GM12878 (cell line): ENCODE measurements around the gene FANCG. TPM values are rescaled to one million over a fixed set of nuclear protein-coding genes. Genes with fewer than 3 reads are reported as not detected.

ENCODE experiments used
- ATAC-seq: fragments of 200-7000 bp; cut with Tn5 transposase; 3 replicates; pipeline ENCODE4 v1.9.1; 2020; ENCODE audit warnings: mild to moderate bottlenecking, moderate library complexity
- BruUV-seq: library from RNA; stranded (reverse); fragments of 400-500 nt; replicated peaks from 2 replicates; lab custom pipeline; 2021; lab: Mats Ljungman, UMichigan
- CTCF ChIA-PET: fragments of 300-600 bp; sonication (Branson Sonifier 250); formaldehyde crosslinking; extraction: SDS; loops from one replicate; lab custom pipeline; 2021; ENCODE audit warnings: inconsistent platforms; lab: Yijun Ruan, JAX
- POLR2A ChIA-PET: fragments of 350-600 bp; formaldehyde crosslinking; extraction: SDS; loops from one replicate; lab custom pipeline; 2021; ENCODE audit warnings: inconsistent platforms; lab: Charles Lee
- RAD21 ChIA-PET: fragments of 300-600 bp; sonication (Branson Sonifier 250); formaldehyde crosslinking; loops from one replicate; lab custom pipeline; 2023; ENCODE audit warnings: antibody characterized with exemption; ENCODE audit not compliant: unreplicated experiment; lab: Charles Lee
- SMC1A ChIA-PET: fragments of 300-600 bp; sonication (Branson Sonifier 250); formaldehyde crosslinking; loops from one replicate; lab custom pipeline; 2023; ENCODE audit not compliant: unreplicated experiment, uncharacterized antibody; lab: Charles Lee
- DNase-seq: peaks from one replicate; pipeline ENCODE4 v3.0.0-alpha.2; 2011; ENCODE audit warnings: low read depth, low spot score
- FAIRE-seq: peaks from 3 replicates; lab custom pipeline; 2011; peaks lifted over from hg19 to GRCh38; lab: Jason Lieb, UNC
- H2AFZ ChIP-seq: 2 replicates; pipeline ENCODE4 v1.6.0; 2011; ENCODE audit warnings: low read depth, low read length, control low read depth; ENCODE audit not compliant: control insufficient read depth
- H3K27ac ChIP-seq: 2 replicates; pipeline ENCODE4 v1.5.1; 2011; ENCODE audit warnings: control low read depth; ENCODE audit not compliant: control insufficient read depth, insufficient read depth
- H3K27me3 ChIP-seq, 2 experiments: replicated peaks in 1 of 2; 2 replicates each; pipeline versions ENCODE4 v1.6.0 to v1.6.1; 2011; ENCODE audit warnings: low read length in 1 of 2; ENCODE audit not compliant: control insufficient read depth in 2 of 2, insufficient read depth in 2 of 2
- H3K36me3 ChIP-seq, 2 experiments: 2 replicates each; pipeline ENCODE4 v1.5.1; 2011; ENCODE audit warnings: low read length in 1 of 2; ENCODE audit not compliant: control insufficient read depth in 2 of 2, insufficient read depth in 2 of 2
- H3K4me1 ChIP-seq: 2 replicates; pipeline ENCODE4 v1.6.1; 2011; ENCODE audit warnings: mild to moderate bottlenecking, low read length, moderate library complexity, mixed read lengths; ENCODE audit not compliant: control insufficient read depth, insufficient read depth
- H3K4me2 ChIP-seq: 2 replicates; pipeline ENCODE4 v1.6.0; 2011; ENCODE audit warnings: control low read depth; ENCODE audit not compliant: control insufficient read depth, insufficient read depth
- H3K4me3 ChIP-seq: fragments of 200-600 bp; sonication (generic); 2 replicates; pipeline ENCODE4 v1.5.1; 2016
- H3K79me2 ChIP-seq: 2 replicates; pipeline ENCODE4 v1.6.0; 2011; ENCODE audit warnings: low read length; ENCODE audit not compliant: control insufficient read depth, insufficient read depth
- H3K9ac ChIP-seq: 2 replicates; pipeline ENCODE4 v1.8.0; 2011; ENCODE audit warnings: low read length, control low read depth, mixed read lengths; ENCODE audit not compliant: control insufficient read depth, insufficient read depth
- H3K9me3 ChIP-seq: replicated peaks from 3 replicates; pipeline ENCODE4 v1.5.1; 2011; ENCODE audit warnings: mild to moderate bottlenecking, low read length; ENCODE audit not compliant: control insufficient read depth, insufficient read depth
- H4K20me1 ChIP-seq: 2 replicates; pipeline ENCODE4 v1.6.0; 2011; ENCODE audit not compliant: control insufficient read depth, insufficient read depth
- CEBPB ChIP-seq, 2 experiments: fragments of 150-350 bp in 1 of 2; IDR thresholded peaks; 2 replicates each; pipeline ENCODE4 v1.6.1; 2012 to 2014; ENCODE audit warnings: low read depth in 2 of 2, low read length in 2 of 2, borderline replicate concordance in 1 of 2, inconsistent platforms in 1 of 2
- CHD2 ChIP-seq: IDR thresholded peaks from 2 replicates; pipeline ENCODE4 v1.6.1; 2011; ENCODE audit warnings: low read depth, low read length, improper control_type of control experiment, borderline replicate concordance
- EZH2 ChIP-seq: IDR thresholded peaks from 2 replicates; pipeline ENCODE4 v1.6.1; 2012; ENCODE audit warnings: low read depth, mild to moderate bottlenecking, control low read depth, inconsistent platforms, low read length, borderline replicate concordance; ENCODE audit not compliant: control insufficient read depth
- IKZF2 ChIP-seq, 2 experiments: fragments of 450-650 bp; IDR thresholded peaks; 2 replicates each; pipeline ENCODE4 v1.6.1; 2017; ENCODE audit warnings: mild to moderate bottlenecking in 2 of 2, moderate library complexity in 2 of 2
- KDM1A ChIP-seq: fragments of 200-600 bp; sonication (generic); IDR thresholded peaks from 2 replicates; pipeline ENCODE4 v1.6.1; 2016; ENCODE audit warnings: borderline replicate concordance
- MTA3 ChIP-seq: IDR thresholded peaks from 2 replicates; pipeline ENCODE4 v1.6.1; 2012; ENCODE audit warnings: low read length, inconsistent platforms, borderline replicate concordance
- NFYA ChIP-seq: IDR thresholded peaks from 2 replicates; pipeline ENCODE4 v1.6.1; 2011; ENCODE audit warnings: low read depth, mild to moderate bottlenecking, low read length, improper control_type of control experiment, borderline replicate concordance
- PAX8 ChIP-seq: fragments of 450-650 bp; IDR thresholded peaks from 2 replicates; pipeline ENCODE4 v1.6.1; 2017; ENCODE audit warnings: mild to moderate bottlenecking, moderate library complexity
- SREBF1 ChIP-seq: IDR thresholded peaks from 2 replicates; pipeline ENCODE4 v1.6.1; 2012; ENCODE audit warnings: mild to moderate bottlenecking, low read length
- STAT1 ChIP-seq: fragments of 450-650 bp; conservative IDR thresholded peaks from 2 replicates; pipeline ENCODE4 v1.6.1; 2014; ENCODE audit warnings: antibody characterized with exemption, mild to moderate bottlenecking
- ZNF24 ChIP-seq: fragments of 450-650 bp; IDR thresholded peaks from 2 replicates; pipeline ENCODE4 v1.6.1; 2017; ENCODE audit warnings: antibody characterized with exemption, mild to moderate bottlenecking
- WGBS: methylation state at CpG from one replicate; pipeline ENCODE4 v1.1.6; 2016; ENCODE audit warnings: low lambda C conversion rate; ENCODE audit not compliant: insufficient replicate concordance, insufficient coverage; ENCODE audit errors: missing lambda C conversion rate; 5-methylcytosine and 5-hydroxymethylcytosine counted together
- in situ Hi-C: fragments of 300-500 bp; cut with MboI; formaldehyde crosslinking; loops from 9 replicates; pipeline ENCODE4 v1.14.3; 2018; ENCODE audit warnings: mixed read lengths
- intact Hi-C: fragments of 100-400 bp; cut with micrococcal nuclease; formaldehyde crosslinking; loops from one replicate; pipeline ENCODE4 v1.14.2; 2022; ENCODE audit not compliant: unreplicated experiment
- polyA plus RNA-seq, 11 experiments: library from polyadenylated mRNA; depleted of rRNA in 4 of 11; unstranded in 6 of 11; stranded (reverse) in 5 of 11; fragments of >200 nt; fragmentation: Nextera tagmentation in 4 of 11; fragmentation: Illumina TruSeq in 1 of 11; extraction: Ambion mirVana in 4 of 11; extraction: Trizol in 1 of 11; gene quantifications; 1 replicate in 1 of 11; 2 replicates in 10 of 11; pipeline versions ENCODE4 v1.2.1 to v1.2.3, GENCODE V29; 2011 to 2016; ENCODE audit warnings: inconsistent platforms in 2 of 11, missing spikeins in 2 of 11, low read depth in 1 of 11
- total RNA-seq, 4 experiments: library from RNA; depleted of rRNA in 3 of 4; stranded (reverse); fragments of >200 nt in 3 of 4; fragmentation: Illumina TruSeq in 1 of 4; extraction: Trizol in 1 of 4; gene quantifications; 2 replicates each; pipeline versions ENCODE4 v1.2.1 to v1.2.3, GENCODE V29; 2013 to 2021
- TF ChIP-seq, protein P1 (sequence below): IDR thresholded peaks from 2 replicates; pipeline ENCODE4 v1.6.1; 2011; ENCODE audit warnings: low read depth, mild to moderate bottlenecking, low read length, moderate library complexity, borderline replicate concordance; ENCODE audit errors: extremely low read depth
- TF ChIP-seq, protein P2 (sequence below): IDR thresholded peaks from 2 replicates; pipeline ENCODE4 v1.6.1; 2012; ENCODE audit warnings: low read depth, low read length, improper control_type of control experiment
- TF ChIP-seq, protein P3 (sequence below): fragments of 450-650 bp; IDR thresholded peaks from 2 replicates; pipeline ENCODE4 v1.6.1; 2014; ENCODE audit warnings: mild to moderate bottlenecking
- TF ChIP-seq, protein P4 (sequence below): IDR thresholded peaks from 2 replicates; pipeline ENCODE4 v1.6.1; 2012; ENCODE audit warnings: mild to moderate bottlenecking, low read depth, low read length
- TF ChIP-seq, protein P5 (sequence below): IDR thresholded peaks from 2 replicates; pipeline ENCODE4 v1.6.1; 2012; ENCODE audit warnings: low read depth, low read length, improper control_type of control experiment

Gene FANCG
- total and polyA plus RNA-seq, 10 of the 15 experiments (the other 5 are each of a cell fraction or from before 2014, with no cell fraction given): 16.4 to 78.7 (median 45.4) TPM

DNA sequence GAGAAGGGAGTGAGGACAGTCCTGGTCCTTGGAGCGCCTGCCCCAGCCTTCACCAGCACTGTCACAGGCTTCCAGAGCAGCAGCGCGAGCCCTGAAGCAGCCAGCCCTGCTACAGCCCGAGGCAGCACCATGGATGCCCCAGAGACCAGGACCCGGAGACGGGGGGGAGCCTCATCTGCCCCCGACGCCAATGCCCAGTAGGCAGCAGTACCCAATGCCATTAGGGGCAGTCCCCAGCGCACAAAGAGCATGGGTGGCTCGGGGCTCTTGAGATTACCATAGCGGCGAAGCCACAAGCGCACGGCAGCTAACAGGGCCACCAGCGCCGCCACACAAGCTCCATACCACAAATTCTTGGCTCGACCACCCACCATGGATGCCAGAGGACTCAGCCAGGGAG is 11.8 kb upstream of the FANCG start (continued):
- TF ChIP-seq PAX8: no peak
- no peak for TF ChIP-seq EZH2

DNA sequence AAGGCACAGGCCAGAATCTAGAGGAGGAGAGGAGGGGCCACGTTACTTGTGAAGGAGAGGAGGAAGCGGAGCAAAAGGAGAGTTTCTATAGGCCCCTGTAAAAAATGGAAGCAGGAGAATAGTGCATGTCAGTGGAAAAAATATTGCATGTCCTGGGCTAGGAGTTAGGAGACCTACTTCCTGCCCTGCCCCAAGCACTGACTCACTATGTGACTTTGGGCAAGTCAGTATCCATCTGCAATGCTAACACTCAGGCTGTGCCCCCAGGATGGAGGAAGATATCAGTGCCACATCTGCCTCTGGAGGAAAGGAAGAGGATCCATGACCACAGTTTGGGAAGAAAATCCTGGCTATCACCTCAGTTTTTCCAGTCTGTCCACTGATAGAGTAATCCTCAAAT is 9.7 kb upstream of the FANCG start:
- FAIRE-seq: no peak
- in situ Hi-C loops: no loop called here
- TF ChIP-seq, protein P1, sequence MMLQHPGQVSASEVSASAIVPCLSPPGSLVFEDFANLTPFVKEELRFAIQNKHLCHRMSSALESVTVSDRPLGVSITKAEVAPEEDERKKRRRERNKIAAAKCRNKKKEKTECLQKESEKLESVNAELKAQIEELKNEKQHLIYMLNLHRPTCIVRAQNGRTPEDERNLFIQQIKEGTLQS: no peak
- TF ChIP-seq MTA3 (no peak), STAT1 (no peak), ZNF24 (no peak), CHD2 (no peak), NFYA (no peak), IKZF2 (IDR thresholded peaks at IDR 0.05) (no peak), KDM1A (no peak), CEBPB (IDR thresholded peaks at IDR 0.05; ENCODE audit: borderline replicate concordance in 1 of 2, low read depth in 2 of 2, low read length in 2 of 2) (no peak), SREBF1 (no peak)
- TF ChIP-seq, protein P2, sequence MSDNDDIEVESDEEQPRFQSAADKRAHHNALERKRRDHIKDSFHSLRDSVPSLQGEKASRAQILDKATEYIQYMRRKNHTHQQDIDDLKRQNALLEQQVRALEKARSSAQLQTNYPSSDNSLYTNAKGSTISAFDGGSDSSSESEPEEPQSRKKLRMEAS: no peak
- TF ChIP-seq, protein P3, sequence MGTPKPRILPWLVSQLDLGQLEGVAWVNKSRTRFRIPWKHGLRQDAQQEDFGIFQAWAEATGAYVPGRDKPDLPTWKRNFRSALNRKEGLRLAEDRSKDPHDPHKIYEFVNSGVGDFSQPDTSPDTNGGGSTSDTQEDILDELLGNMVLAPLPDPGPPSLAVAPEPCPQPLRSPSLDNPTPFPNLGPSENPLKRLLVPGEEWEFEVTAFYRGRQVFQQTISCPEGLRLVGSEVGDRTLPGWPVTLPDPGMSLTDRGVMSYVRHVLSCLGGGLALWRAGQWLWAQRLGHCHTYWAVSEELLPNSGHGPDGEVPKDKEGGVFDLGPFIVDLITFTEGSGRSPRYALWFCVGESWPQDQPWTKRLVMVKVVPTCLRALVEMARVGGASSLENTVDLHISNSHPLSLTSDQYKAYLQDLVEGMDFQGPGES: no peak
- TF ChIP-seq, protein P4, sequence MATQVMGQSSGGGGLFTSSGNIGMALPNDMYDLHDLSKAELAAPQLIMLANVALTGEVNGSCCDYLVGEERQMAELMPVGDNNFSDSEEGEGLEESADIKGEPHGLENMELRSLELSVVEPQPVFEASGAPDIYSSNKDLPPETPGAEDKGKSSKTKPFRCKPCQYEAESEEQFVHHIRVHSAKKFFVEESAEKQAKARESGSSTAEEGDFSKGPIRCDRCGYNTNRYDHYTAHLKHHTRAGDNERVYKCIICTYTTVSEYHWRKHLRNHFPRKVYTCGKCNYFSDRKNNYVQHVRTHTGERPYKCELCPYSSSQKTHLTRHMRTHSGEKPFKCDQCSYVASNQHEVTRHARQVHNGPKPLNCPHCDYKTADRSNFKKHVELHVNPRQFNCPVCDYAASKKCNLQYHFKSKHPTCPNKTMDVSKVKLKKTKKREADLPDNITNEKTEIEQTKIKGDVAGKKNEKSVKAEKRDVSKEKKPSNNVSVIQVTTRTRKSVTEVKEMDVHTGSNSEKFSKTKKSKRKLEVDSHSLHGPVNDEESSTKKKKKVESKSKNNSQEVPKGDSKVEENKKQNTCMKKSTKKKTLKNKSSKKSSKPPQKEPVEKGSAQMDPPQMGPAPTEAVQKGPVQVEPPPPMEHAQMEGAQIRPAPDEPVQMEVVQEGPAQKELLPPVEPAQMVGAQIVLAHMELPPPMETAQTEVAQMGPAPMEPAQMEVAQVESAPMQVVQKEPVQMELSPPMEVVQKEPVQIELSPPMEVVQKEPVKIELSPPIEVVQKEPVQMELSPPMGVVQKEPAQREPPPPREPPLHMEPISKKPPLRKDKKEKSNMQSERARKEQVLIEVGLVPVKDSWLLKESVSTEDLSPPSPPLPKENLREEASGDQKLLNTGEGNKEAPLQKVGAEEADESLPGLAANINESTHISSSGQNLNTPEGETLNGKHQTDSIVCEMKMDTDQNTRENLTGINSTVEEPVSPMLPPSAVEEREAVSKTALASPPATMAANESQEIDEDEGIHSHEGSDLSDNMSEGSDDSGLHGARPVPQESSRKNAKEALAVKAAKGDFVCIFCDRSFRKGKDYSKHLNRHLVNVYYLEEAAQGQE: no peak
- TF ChIP-seq, protein P5, sequence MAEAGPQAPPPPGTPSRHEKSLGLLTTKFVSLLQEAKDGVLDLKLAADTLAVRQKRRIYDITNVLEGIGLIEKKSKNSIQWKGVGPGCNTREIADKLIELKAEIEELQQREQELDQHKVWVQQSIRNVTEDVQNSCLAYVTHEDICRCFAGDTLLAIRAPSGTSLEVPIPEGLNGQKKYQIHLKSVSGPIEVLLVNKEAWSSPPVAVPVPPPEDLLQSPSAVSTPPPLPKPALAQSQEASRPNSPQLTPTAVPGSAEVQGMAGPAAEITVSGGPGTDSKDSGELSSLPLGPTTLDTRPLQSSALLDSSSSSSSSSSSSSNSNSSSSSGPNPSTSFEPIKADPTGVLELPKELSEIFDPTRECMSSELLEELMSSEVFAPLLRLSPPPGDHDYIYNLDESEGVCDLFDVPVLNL: no peak

More for the DNA sequence above, 9.7 kb upstream of the FANCG start:
- ChIA-PET SMC1A (no interaction called here), RAD21 (no interaction called here), CTCF (no interaction called here), POLR2A (no interaction called here)
- Histone ChIP-seq H2AFZ (no peak overlapping the region), H3K9ac (no peak overlapping the region), H3K4me3 (no peak overlapping the region), H3K4me1 (no peaks in the 10 kb centered on the region), H3K36me3 (peaks cover 11 to 25% of the 10 kb centered on the region in 2 experiments), H4K20me1 (no peaks in the 10 kb centered on the region), H3K4me2 (no peak overlapping the region), H3K79me2 (no peaks in the 10 kb centered on the region), H3K9me3 (no peaks in the 10 kb centered on the region), H3K27me3 (no peaks in the 10 kb centered on the region), H3K27ac (no peak overlapping the region)
- intact Hi-C loops: no loop called here
- ATAC-seq: no peak
- DNase-seq: no peak
- BruUV-seq: no TSS peak
- WGBS: 78% methylated on average over 2 of the region's 2 CpGs
